Lower leg skin (tissue), 4 donors: Measurements from ENCODE around the gene PHLPP1. TPM values are rescaled to one million over a fixed set of nuclear protein-coding genes. Genes with fewer than 3 reads are reported as not detected.

Experiments used
- DNase-seq, 2 donors: peaks; one replicate each; pipeline ENCODE4 v3.0.0-alpha.2; 2019; ENCODE audit warnings: low spot score in 2 of 2
- H3K4me3 ChIP-seq: fragments of 200-600 bp; sonication (generic); 2 replicates; pipeline ENCODE4 v1.5.1; 2017; ENCODE audit warnings: mild to moderate bottlenecking, low read depth; ENCODE audit not compliant: poor library complexity, severe bottlenecking
- CTCF ChIP-seq, 3 donors: fragments of 450-650 bp; IDR thresholded peaks; one replicate each; pipeline ENCODE4 v1.5.1; 2016; ENCODE audit warnings: antibody characterized with exemption in 3 of 3, mild to moderate bottlenecking in 3 of 3, moderate library complexity in 2 of 3
- POLR2A ChIP-seq, 2 donors: fragments of 450-650 bp; IDR thresholded peaks; one replicate each; pipeline ENCODE4 v1.6.1; 2016 to 2017; ENCODE audit warnings: antibody characterized with exemption in 2 of 2, mild to moderate bottlenecking in 1 of 2, moderate library complexity in 1 of 2
- WGBS, 2 donors: methylation state at CpG; one replicate each; pipeline ENCODE4 v1.1.5; 2018; 5-methylcytosine and 5-hydroxymethylcytosine counted together
- intact Hi-C: fragments of 100-400 bp; cut with DNase I; formaldehyde crosslinking; loops from one replicate; pipeline ENCODE4 v1.15.0; 2023; ENCODE audit warnings: low total_unique reads
- total RNA-seq, 4 donors: library from RNA; depleted of rRNA; stranded (reverse); fragments of >200 nt; gene quantifications; one replicate each; pipeline ENCODE4 v1.1.0, GENCODE V29; 2016

The PHLPP1 gene
- total RNA-seq, 4 donors from 2014 or later: 27.3 to 38.5 (median 33.1) TPM

DNA sequence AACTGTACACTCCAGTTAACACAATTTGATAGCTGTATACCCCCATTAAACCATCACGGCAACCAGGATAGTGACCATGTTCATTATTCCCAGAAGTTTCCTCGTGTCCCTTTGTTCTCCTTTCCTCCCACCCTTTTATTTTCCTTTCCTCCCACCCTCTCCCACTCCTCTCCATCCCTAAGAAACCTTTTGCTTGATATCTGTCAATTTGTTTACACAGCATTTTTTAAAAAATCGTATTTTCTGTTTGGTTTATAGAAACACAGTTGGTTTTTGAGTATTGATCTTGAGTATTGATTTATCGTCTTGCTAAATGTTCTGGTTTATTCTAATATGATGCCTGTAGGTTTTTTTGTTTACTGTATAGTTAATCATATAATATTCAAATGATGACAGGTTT is 119.4 kb downstream of the PHLPP1 start:
- TF ChIP-seq CTCF (IDR thresholded peaks at IDR 0.05) (no peak), POLR2A (IDR thresholded peaks at IDR 0.05) (no peak)
- DNase-seq: no peak
- 76 to 87% methylated on average over 4 of the region's 4 CpGs for WGBS, 2 donors
- H3K4me3 ChIP-seq: no peak overlapping the region
- intact Hi-C loops: no loop called here

DNA sequence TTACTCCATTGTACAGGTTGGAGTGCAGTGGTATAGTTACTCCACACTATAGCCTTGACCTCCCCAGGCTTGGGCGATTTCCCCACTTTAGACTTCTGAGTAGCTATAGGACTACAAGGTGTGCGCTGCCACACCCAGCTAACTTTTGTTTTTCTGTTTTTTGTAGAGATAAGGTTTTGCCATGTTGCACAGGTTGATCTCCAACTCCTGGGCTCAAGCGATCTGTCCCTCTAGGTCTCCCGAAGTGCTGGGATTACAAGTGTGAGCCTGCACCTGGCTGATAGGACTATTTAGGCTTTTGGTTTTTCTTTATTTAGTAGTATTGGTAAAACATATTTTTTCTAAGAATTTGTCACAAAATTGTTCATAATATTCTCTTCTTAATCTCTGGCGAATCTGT is 121.7 kb downstream of the PHLPP1 start:
- TF ChIP-seq CTCF (IDR thresholded peaks at IDR 0.05) (no peak), POLR2A (IDR thresholded peaks at IDR 0.05) (no peak)
- 98% methylated on average over 5 of the region's 5 CpGs for WGBS, 2 donors
- no peak overlapping the region for H3K4me3 ChIP-seq
- DNase-seq: no peak
- intact Hi-C loops: no loop called here

- 97% methylated on average over 1 of the region's 1 CpG for WGBS, 2 donors
Measured at GRCh38 chr18:62838475-62839098, 123.2 kb downstream of the PHLPP1 start.

GRCh38 chr18:62839874-62840713 is 124.8 kb downstream of the PHLPP1 start:
- TF ChIP-seq CTCF (IDR thresholded peaks at IDR 0.05) (no peak), POLR2A (IDR thresholded peaks at IDR 0.05) (no peak)
- no peak overlapping the region for H3K4me3 ChIP-seq
- DNase-seq: no peak
- intact Hi-C loops: no loop called here
- WGBS, 2 donors: 88 to 96% methylated on average over 2 of the region's 2 CpGs

More at GRCh38 chr18:62838475-62839098, 123.2 kb downstream of the PHLPP1 start:
- intact Hi-C loops: no loop called here
- no peak for DNase-seq
- no peak overlapping the region for H3K4me3 ChIP-seq
- TF ChIP-seq CTCF (IDR thresholded peaks at IDR 0.05) (no peak), POLR2A (IDR thresholded peaks at IDR 0.05) (no peak)

DNA sequence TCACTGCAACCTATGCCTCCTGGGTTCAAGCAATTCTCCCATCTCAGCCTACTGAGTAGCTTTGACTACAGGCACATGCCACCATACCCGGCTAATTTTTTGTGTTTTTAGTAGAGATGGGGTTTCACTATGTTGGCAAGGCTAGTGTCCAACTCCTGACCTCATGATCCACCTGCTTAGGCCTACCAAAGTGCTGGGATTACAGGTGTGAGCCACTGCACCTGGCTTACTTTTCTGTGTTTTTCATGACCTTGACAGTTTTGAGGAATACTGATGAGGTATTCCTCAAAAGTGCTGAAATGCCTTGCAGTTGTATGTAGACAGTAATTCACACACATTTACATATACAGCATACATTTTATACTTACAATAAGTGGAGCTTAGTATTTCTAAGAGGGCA is 126.1 kb downstream of the PHLPP1 start:
- H3K4me3 ChIP-seq: no peak overlapping the region
- WGBS, 2 donors: 100% methylated on average over 1 of the region's 1 CpG
- intact Hi-C loops: no loop called here
- no peak for DNase-seq
- no peak for TF ChIP-seq POLR2A (IDR thresholded peaks at IDR 0.05)
- TF ChIP-seq CTCF (IDR thresholded peaks at IDR 0.05): no peak
